GM06990 (cell line): ENCODE measurements around the gene UBE2F.

Experiments
- DNase-seq: peaks from one replicate; pipeline ENCODE4 v3.0.0-alpha.2; 2011; ENCODE audit not compliant: insufficient read length; ENCODE audit errors: extremely low read depth
- H3K27me3 ChIP-seq: replicated peaks from 2 replicates; pipeline ENCODE4 v1.6.0; 2011; ENCODE audit warnings: low read length; ENCODE audit not compliant: control insufficient read depth, insufficient read depth
- H3K36me3 ChIP-seq: 2 replicates; pipeline ENCODE4 v1.5.1; 2011; ENCODE audit warnings: low read length; ENCODE audit not compliant: control insufficient read depth, insufficient read depth
- H3K4me3 ChIP-seq: replicated peaks from 2 replicates; pipeline ENCODE4 v1.5.1; 2011; ENCODE audit warnings: low read depth, mild to moderate bottlenecking, control low read depth, low read length
- CTCF ChIP-seq: IDR thresholded peaks from 2 replicates; pipeline ENCODE4 v1.5.1; 2011; ENCODE audit warnings: low read length, control low read depth, mild to moderate bottlenecking, inconsistent platforms; ENCODE audit not compliant: insufficient read depth, poor library complexity, severe bottlenecking

Gene UBE2F

GRCh38 chr2:238087211-238087610, 120.4 kb downstream of the UBE2F start:
- no peak for DNase-seq
- no peak for TF ChIP-seq CTCF
- H3K36me3 ChIP-seq: peaks cover 13% of the 10 kb centered on the region

GRCh38 chr2:238090887-238091286, 124.1 kb downstream of the UBE2F start:
- Histone ChIP-seq H3K27me3 (no peaks in the 10 kb centered on the region), H3K4me3 (no peak overlapping the region), H3K36me3 (peaks cover 4% of the 10 kb centered on the region)
- no peak for TF ChIP-seq CTCF
- DNase-seq: no peak

More at GRCh38 chr2:238087211-238087610, 120.4 kb downstream of the UBE2F start:
- H3K27me3 ChIP-seq: no peaks in the 10 kb centered on the region
- H3K4me3 ChIP-seq: no peak overlapping the region

GRCh38 chr2:238091436-238092060, 124.7 kb downstream of the UBE2F start:
- Histone ChIP-seq H3K4me3 (no peak overlapping the region), H3K27me3 (no peaks in the 10 kb centered on the region), H3K36me3 (peaks cover 4% of the 10 kb centered on the region)
- TF ChIP-seq CTCF: no peak
- DNase-seq: no peak
